Tongue (tissue), 3 donors: ENCODE data around the gene SVOP. TPM values are rescaled to one million over a fixed set of nuclear protein-coding genes. Genes with fewer than 3 reads are reported as not detected.
"Not testable (repeated sequence)": the region's sequence is repeated elsewhere in the genome, so short reads cannot be mapped to it uniquely, and the experiment has no call there.

Source experiments
- DNase-seq: peaks from one replicate; pipeline ENCODE4 v3.0.0-alpha.2; 2015
- small RNA-seq: library from RNA; depleted of rRNA; stranded (forward); fragments of <200 nt; gene quantifications from one replicate; pipeline ENCODE3, GENCODE V24; 2014; ENCODE audit warnings: low replicate concordance
- total RNA-seq: library from RNA; depleted of rRNA; stranded (reverse); fragments of >200 nt; gene quantifications from one replicate; pipeline ENCODE4 v1.2.3, GENCODE V29; 2014

The SVOP gene
- total RNA-seq, 1 donor from 2014 or later = 0.31 TPM

DNA sequence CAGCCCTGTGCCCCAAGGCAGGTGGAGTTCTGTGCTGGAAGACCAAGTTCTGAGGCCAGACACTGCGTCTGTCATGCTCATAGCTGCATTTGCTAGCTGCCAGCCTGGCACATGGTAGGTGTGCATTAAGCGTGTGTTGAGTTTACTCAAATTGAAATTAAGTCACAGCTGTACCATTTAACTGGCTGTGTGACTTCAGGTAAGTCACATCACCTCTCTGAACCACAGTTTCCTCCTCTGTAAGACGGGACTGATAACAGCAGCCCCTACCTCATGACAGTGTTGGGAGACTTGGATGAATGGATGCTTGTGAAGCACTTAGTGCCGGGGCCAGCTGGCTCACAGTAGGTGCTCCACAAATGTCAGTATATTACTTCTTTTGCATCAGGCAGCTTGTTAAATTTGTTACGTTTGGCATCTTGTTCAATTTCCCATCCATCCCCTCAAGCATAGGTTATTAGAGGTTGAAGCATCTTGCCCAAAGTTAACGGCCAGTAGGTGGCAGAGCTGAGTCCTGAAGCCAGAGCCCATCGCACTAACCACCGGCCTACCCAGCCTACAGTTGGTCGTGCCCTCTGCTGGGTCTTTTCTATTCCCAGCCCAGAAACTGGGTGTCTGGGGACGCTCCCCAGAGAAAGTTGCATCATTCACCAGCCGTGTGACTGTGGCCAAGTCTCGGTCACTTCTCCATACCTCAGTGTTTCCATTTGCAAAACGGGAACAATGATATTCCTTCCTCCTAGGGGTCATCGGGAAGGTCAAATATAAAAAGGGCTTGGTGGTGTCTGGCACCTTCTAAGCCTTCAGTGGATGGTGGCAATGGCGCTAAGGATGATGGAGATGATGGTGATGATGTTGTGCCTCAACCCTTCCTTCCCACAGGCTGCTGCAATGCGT, 136.5 kb downstream of the SVOP start:
- DNase-seq = peak; percentile 28

DNA sequence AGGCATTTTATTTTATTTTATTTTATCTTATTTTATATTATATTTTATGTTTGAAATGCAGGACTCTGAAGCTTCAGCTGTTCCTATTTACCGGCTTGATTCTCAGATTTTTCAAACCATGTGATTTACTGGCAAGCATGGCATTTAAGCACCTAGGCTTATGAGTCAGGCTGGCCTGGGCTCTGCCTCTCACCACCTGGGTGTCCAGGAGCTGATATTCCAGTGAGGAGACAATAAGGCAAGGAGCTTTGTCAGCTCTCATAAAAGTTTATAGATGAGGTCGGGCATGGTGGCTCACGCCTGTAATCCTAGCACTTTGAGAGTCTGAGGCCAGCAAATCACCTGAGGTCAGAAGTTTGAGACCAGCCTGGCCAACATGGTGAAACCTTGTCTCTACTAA, 138.9 kb downstream of the SVOP start:
- DNase-seq = no peak

DNA sequence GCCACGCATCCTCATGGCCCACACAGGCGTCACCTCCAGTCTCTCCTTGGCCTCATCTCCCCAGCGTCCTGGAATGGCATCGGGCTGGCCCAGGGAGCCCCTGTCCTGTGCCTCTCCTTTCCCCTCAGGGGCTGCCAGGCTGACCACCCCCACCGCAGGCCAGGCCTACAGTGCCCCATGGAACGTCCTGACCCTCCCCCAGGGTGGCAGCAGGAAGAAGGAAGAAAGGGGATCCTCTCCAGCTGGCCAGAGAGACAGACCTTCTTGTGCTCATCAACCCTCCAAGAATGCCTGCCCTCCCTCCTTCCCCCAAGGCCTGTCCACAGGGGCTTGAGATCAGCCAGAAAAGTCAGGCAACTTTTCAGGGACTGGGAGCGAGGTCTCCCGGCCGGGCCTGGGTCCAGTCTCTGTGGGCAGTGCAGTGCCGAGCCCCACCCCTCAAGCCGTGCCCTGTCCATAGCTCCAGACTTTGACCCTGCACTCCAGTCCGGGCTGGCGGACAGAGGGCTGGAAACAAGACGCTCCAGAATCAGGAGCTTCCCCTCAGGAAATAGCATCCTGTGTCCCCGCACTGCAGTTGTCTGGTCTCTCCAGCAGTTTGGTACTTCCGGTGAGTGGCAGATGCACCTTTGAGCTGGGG, 141.1 kb downstream of the SVOP start, which contains the start of gene DAO:
DAO (plus strand) TSS at position 478 of the 640 bp plus-strand sequence. CDS start 4,915 bp downstream, outside the sequence.
- DNase-seq = no peak

DNA sequence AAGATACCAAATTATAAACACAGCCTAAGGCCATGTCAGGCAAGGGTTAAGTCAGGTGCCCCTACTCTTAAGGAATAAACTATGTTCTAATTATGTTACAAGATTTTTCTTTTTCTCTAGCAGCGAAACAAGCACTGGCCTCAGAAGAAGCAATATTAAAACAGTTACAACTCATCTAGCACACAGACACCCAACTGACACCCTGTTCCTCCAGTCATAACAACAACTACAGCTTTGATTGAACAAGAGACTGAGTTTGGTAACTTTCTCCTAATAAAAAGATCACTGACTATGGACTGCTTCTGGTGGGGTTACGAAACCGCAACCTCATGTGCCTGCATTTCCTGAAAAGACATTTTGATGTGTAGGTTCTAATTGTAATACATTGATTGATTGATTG, 144.3 kb downstream of the SVOP start:
- no peak for DNase-seq

DNA sequence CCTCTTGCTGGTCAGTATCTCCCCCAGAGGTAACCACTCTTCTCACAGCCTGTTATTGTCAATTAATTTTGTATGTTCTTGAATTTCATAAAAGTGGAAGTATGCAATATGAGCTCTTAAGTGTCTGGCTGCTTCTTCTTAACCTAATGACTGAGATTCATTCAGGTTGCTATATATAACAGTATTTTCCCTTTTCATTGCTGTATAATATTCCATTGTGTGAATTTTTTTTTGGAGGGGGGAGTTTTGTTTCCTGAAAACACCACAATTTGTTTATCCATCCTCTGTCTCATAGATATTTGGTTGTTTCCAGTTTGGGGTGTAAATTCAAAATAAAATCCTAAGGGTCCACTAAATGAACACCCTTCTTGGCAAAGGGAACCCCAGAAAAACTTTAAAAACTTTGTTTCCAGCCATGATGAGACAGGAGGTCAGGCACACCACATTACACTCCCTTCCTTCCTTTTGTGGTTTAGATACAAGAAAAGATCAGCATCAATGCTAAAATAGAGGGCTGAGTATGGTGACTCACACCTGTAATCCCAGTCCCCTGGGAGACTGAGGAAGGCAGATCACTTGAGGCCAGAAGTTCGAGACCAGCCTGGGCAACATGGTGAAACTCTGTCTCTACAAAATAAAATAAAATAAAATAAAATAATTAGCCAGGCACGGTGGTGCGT, 145.0 kb downstream of the SVOP start:
- DNase-seq = no peak

DNA sequence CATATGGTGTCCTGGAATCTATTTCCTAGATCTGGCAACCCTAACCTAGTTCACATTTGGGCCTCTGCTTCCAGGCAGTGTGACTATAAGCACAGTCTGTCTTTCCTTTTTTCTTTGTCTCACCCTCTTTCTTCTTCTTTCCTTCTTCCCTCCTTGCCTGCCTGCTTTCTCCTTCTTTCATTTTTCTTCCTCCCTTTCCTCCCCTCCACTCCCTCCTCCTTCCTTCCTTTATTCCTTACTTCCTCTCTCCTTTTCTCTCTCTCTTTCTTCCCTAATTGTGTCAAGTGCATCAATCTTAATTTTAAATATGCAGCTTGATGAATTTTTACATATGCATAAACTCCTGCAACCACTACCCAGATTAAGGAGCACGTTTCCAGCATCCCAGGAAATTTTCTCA, 145.6 kb downstream of the SVOP start:
- no peak for DNase-seq

DNA sequence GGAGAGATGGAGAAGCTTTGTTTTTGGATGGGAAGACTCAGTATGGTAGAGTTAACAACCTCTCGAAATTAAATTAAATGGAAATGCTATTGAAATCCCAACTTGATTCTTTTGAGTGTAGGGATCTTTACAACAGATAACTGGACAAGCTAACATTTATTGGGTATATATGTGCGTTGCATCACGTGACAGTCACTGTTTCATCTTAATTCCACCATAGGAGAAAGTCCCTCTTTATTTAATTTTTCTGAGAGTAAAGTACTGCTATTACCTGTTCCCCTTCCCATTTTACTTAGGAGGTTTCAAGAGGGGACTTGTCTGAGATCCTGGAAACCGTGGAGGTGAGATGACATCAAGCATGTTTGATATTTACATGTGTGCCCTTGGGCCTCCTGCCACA, 152.1 kb downstream of the SVOP start:
- DNase-seq = no peak

DNA sequence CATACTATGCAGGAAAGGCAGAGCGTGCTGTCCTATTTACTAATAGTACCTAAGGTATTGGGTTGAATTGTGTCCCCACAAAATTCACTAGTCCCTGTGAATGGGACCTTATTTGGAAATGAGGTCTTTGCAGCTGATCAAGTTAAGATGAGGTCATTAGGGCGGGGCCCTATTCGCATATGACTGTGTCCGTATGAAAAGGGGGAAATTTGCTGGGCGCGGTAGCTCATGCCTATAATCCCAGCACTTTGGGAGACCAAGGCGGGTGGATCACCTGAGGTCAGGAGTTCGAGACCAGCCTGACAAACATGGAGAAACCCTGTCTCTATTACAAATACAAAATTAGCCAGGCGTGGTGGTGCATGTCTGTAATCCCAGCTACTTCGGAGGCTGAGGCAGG, 154.8 kb downstream of the SVOP start:
- DNase-seq = not testable (repeated sequence)

DNA sequence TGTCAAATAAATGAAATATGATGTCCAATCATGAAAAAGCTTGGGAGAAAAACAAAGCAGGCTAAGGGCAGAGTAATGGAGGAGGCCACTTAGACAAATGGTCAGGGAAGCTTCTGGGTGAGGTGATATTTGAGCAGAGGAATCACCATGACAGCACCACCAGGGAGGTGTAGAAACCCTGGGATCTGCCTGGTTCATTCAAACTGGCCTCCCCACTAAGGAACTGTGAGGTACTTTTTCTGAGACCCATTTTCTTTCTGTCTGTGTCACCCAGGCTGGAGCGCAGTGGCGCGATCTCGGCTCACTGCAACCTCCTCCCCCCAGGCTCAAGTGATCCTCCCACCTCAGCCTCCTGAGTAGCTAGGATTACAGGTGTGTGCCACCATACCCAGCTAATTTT, 155.7 kb downstream of the SVOP start:
- DNase-seq = no peak

DNA sequence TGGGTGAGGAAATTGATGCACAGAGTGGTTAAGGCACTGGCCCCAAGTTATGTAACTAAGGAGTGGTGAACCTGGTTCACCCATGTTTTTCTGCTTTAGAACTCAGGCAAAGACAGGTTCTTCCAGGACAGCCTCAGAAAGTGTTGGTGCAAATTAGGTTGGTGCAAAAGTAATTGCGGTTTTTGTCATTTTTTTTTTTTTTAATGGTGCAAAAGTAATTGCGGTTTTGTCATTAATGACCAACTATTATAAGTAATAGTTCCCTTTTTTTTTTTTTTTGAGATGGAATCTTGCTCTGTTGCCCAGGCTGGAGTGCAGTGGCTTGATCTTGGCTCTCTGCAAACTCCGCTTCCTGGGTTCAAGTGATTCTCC, 158.3 kb downstream of the SVOP start:
- no peak for DNase-seq

DNA sequence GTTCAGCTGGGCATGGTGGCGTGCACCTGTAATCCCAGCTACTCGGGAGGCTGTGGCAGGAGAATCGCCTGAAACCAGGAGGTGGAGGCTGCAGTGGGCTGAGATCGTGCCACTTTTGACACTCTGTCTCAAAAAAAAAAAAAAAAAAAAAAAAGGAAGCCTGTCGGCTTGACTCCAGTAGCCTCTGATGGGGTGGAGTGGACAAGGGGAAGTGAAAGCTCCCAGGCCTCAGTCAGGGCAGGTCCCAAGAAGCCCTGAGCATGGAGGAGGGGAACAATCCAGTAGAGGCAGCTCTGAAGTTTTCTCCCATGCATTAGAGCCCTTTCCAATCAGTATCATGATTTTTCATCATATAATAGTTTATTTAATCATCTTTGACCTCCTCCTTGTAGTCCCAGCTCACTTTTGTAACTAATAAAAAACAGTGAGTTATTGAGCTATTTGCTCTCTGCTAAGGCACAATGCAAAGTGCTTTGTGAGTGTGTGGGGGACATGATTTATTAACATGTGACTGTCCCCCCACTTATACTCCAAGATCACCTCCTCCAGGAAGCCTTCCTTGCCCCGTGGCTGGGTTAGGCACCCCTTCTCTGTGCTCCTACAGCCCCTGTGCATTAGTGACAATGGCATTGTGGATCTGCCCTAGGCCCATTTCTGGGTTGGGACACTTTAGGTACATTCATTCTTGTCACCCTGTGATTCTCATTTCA, 158.8 kb downstream of the SVOP start:
- DNase-seq = no peak

DNA sequence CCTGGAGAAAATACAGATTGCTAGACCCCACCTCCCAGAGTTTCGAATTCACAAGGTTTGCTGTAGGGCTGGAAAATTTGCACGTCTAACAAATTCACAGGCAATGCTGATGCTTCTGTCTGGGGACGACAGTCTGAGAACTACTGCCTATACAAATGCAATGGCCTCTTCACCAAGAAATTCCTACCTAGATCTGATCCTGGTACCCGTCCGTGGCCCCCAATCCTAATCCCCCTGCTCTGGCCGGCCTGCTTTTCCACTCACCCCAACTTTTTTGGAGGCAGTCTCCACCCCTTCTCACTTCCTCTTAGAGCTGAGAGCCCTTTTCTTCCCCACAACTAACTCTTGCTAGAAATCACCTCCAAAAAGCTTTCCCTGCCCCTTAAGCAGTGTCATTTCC, 160.4 kb downstream of the SVOP start:
- no peak for DNase-seq

DNA sequence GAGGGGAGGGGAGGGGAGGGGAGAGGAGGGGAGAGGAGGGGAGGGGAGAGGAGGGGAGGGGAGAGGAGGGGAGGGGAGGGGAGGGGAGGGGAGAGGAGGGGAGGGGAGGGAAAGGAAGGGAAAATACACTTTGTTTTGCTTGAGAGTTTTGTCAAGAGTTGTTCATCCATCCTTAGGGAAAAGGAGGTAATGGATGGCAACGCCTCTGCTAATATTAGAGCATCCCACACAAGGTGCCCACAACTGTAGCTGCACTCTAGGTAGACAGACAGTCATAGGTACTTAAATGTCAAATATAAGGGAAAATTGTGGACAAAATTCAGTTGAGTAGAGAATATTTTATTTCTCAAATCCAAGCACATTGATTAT, 161.0 kb downstream of the SVOP start:
- DNase-seq = no peak

DNA sequence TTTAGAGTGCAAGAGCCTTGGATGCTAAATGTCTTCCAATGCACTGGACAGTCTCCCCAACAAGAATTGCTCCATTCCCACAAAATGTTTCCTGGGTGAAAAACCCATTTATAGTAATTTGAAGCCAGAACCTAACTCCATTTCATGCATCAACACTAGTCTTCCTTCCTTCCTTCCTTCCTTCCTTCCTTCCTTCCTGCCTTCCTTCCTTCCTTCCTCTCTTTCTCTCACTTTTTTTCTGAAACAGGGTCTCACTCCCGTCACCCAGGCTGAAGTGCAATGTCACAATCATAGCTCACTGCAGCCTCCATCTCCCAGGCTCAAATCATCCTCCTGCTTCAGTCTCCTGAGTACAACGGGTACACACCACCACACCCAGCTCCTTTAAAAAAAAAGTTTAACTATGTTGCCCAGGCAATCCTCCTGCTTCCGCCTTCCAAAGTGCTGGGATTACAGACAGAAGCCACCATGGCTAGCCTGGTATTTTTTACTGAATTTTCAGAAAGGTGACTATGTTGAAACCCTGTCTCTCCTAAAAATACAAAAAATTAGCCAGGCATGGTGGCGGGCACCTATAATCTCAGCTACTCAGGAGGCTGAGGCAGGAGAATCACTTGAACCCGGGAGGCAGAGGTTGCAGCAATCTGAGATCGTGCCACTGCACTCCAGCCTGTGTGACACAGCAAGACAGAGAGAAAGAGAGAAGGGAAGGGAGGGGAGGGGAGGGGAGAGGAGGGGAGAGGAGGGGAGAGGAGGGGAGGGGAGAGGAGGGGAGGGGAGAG, 161.5 kb downstream of the SVOP start:
- DNase-seq = not testable (repeated sequence)

DNA sequence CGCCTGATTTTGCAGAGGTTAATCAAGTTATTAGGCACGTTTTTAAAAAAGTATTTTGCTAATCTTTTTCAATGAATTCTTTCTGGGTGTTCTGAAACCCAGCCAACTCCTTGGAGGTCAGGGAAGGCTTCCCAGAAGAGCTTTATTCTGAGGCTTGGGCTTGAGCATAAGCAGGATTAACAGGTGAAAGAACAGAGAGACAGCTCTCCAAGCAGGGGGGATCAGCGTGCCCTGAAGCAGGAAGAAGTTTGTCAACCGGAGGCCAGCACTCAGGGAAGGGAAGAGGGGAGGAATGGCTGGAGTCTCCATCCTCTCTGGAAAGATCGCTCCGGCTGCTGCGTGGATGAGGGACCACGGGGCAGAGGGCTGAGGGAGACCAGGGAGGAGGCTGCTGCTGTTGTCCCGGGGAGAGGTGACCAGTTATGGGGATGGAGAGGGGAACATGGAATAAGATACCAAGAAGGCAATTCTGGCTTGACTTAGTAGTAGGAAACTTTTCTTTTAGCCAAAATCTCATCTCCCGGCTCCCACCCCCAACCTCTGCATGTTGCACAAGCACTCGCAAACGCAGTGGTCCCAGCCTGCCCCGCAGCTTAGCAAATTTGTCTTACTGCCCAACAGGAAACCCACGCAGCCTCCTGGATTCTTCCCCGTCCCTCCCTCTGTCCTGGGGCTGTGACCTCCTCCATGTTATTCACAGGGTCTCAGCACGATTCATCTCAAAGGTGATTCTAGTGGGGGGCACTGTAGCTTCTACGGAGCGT, 162.4 kb downstream of the SVOP start:
- DNase-seq = no peak

Small RNA genes lying within 50 kb of the gene (small RNA-seq; reads per million reads assigned to genes)
- gene AC190387.1 = not detected
- not detected for gene RNA5SP372
- not detected for gene RNU6-361P

Other genes with a start within 250 kb of the SVOP start
- 12.4 TPM for gene SSH1, start 163.5 kb downstream of the SVOP start, total RNA-seq
- gene DAO, start 141.0 kb downstream of the SVOP start, total RNA-seq = not detected
- 15.7 TPM for gene USP30, start 31.5 kb upstream of the SVOP start, total RNA-seq
- 18.8 TPM for gene ALKBH2, start 72.4 kb upstream of the SVOP start, total RNA-seq
- gene UNG, start 76.5 kb upstream of the SVOP start, total RNA-seq = 30.6 TPM
- 17.6 TPM for gene ACACB, start 95.5 kb upstream of the SVOP start, total RNA-seq